ENCODE data around the gene ARHGAP31.
A peak's percentile ranks its signal among the peaks of the same experiment; 100 is the strongest.

Gene ARHGAP31

DNA sequence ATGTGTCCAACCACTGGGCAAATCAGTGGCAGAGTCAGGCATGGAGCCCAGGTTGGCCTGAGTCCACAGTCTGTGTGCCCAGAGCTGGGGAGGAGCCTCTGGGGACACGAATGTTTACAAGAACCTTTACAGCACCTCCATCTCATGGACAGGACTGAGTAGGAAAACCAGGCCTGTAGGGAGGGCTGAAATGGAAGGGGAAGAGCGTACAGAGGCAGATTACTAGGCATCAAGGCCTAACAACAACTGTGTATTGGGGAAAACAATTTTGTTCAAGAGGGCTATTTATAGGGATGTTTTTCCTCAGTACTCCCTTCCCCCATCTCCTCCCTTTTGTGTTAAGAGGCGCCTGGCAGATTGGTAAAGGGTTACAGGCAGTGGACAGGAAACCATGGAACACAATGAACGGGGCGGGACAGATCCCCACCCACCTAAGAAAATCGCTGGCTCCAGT lies 15.1 kb upstream of the ARHGAP31 start:
- Histone ChIP-seq H3K27ac (ENCODE audit: low read depth, low read length) (no peak overlapping the region), H3K36me3 (ENCODE audit: insufficient read depth, low read length) (no peaks in the 10 kb centered on the region), H3K9me3 (ENCODE audit: insufficient read depth, low read depth, low read length) (peaks cover 15% of the 10 kb centered on the region; the same call in 1 of the 2 replicates), H3K9ac (ENCODE audit: low read depth, low read length) (no peak overlapping the region), H3K4me1 (ENCODE audit: insufficient read depth, low read length) (peaks cover 8% of the 10 kb centered on the region; the same call in 1 of the 2 replicates), H3K4me3 (ENCODE audit: low read length) (no peak overlapping the region), H3K27me3 (ENCODE audit: insufficient read depth, low read length) (no peaks in the 10 kb centered on the region)
- 54% methylated on average over 5 of the region's 6 CpGs for WGBS

DNA sequence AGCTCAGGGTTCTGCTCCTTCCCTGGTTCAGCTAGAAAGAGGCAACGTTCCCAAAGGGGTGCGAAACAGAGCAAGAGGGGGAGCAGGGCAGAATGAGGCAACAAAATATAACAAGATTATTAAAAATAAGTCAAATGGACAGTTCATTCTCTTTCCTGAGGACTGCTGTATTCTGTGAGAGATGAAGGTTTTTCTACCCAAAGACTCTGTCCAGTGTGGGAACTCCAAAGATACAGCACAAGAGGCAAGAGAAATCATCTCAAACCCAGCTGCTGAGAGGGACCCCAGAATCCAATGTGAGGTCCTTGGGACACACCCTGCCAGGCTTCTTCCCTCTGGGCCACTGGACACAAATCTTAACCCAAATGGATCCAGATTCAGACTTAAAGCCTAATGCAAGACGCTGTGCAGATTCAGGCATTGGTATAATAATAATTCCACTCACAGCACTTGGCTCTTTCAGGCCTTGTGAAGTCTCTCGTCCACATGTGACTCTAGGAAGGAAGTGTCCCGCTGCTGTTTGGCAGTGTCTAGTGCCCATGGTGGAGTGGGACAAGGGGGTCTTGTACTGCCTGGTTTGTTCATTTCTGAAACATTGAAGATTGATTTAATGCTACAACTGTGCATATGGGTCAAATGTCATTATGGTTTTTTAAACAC lies 14.5 kb upstream of the ARHGAP31 start:
- H3K36me3 ChIP-seq (ENCODE audit: insufficient read depth, low read length): no peaks in the 10 kb centered on the region
- no peaks in the 10 kb centered on the region for H3K27me3 ChIP-seq (ENCODE audit: insufficient read depth, low read length)
- no peak overlapping the region for H3K4me3 ChIP-seq (ENCODE audit: low read length)
- no peak overlapping the region for H3K27ac ChIP-seq (ENCODE audit: low read depth, low read length)
- H3K9me3 ChIP-seq (ENCODE audit: insufficient read depth, low read depth, low read length): peaks cover 15% of the 10 kb centered on the region; the same call in 1 of the 2 replicates
- H3K4me1 ChIP-seq (ENCODE audit: insufficient read depth, low read length): peaks cover 8% of the 10 kb centered on the region; the same call in 1 of the 2 replicates
- WGBS: 91% methylated on average over 5 of the region's 5 CpGs
- H3K9ac ChIP-seq (ENCODE audit: low read depth, low read length): no peak overlapping the region

DNA sequence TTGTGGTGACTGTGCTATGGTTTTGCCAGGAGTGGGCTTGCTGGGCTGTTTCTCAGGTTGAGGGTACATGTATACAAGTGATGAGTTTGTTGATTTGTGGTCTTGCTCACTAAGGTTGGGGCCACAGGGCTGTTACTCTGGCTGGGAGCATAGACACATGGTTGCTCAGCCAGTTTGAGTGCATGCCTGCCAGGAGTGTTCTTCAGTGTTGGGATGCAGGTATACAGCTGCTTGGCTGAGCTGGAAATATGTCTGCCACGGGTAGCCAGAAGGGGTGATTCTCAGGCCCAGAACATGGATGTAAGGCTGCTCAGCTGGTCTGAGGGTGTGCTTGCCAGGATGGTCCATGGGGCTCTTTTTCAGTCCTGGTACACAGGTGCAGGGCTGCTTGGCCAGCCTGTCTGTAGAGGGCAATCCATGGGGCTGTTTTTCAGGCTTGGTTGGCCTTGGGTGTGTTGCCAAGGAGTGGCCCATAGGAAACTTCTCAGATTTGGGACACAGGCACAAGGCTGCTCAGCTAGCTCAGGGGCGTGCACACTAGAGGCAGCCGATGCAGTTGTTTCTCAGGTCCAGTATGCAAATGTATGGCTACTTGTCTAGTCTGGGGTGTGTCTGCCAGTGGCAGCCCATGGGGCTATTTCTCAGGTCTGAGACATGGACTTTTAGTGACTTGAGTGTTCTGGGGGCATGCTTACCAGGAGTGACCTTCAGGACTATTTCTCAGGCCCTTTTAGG lies 5.3 kb upstream of the ARHGAP31 start:
- Histone ChIP-seq H3K9ac (ENCODE audit: low read depth, low read length) (no peak overlapping the region), H3K4me1 (ENCODE audit: insufficient read depth, low read length) (0 out of 2 replicates have a peak, but pooled peaks cover 7% of the 10 kb centered on the region), H3K36me3 (ENCODE audit: insufficient read depth, low read length) (no peaks in the 10 kb centered on the region), H3K4me3 (ENCODE audit: low read length) (no peak overlapping the region), H3K27ac (ENCODE audit: low read depth, low read length) (no peak overlapping the region), H3K27me3 (ENCODE audit: insufficient read depth, low read length) (peaks cover 18% of the 10 kb centered on the region), H3K9me3 (ENCODE audit: insufficient read depth, low read depth, low read length) (no peaks in the 10 kb centered on the region)
- 97% methylated on average over 3 of the region's 3 CpGs for WGBS

DNA sequence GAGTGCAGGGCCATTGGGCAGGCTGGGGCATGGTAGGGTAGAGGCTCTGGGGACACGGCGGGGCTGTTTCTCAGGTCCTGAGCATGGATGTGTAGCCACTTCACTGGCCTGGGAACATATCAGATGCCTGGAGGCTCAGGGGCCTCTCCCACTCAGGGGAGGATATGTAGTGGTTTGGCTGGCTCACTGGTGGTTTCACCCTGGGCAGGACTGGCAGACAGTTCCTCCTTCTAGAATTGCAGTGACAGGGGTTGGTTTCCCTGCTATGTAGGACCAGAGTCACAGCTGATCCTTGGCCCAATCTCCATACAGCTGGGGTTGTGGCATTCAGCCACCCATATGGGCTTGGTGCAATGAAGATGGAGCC lies 4.8 kb upstream of the ARHGAP31 start:
- 90% methylated on average over 2 of the region's 2 CpGs for WGBS
- Histone ChIP-seq H3K27ac (ENCODE audit: low read depth, low read length) (no peak overlapping the region), H3K9ac (ENCODE audit: low read depth, low read length) (no peak overlapping the region), H3K4me1 (ENCODE audit: insufficient read depth, low read length) (0 out of 2 replicates have a peak, but pooled peaks cover 7% of the 10 kb centered on the region), H3K9me3 (ENCODE audit: insufficient read depth, low read depth, low read length) (no peaks in the 10 kb centered on the region), H3K27me3 (ENCODE audit: insufficient read depth, low read length) (peaks cover 24% of the 10 kb centered on the region), H3K4me3 (ENCODE audit: low read length) (no peak overlapping the region), H3K36me3 (ENCODE audit: insufficient read depth, low read length) (no peaks in the 10 kb centered on the region)

- Histone ChIP-seq H3K9ac (ENCODE audit: low read depth, low read length) (no peak overlapping the region), H3K4me3 (ENCODE audit: low read length) (no peak overlapping the region), H3K27me3 (ENCODE audit: insufficient read depth, low read length) (peaks cover 35% of the 10 kb centered on the region), H3K9me3 (ENCODE audit: insufficient read depth, low read depth, low read length) (no peaks in the 10 kb centered on the region), H3K36me3 (ENCODE audit: insufficient read depth, low read length) (no peaks in the 10 kb centered on the region), H3K27ac (ENCODE audit: low read depth, low read length) (no peak overlapping the region), H3K4me1 (ENCODE audit: insufficient read depth, low read length) (0 out of 2 replicates have a peak, but pooled peaks cover 7% of the 10 kb centered on the region)
Measured at GRCh38 chr3:119290613-119291012, 3.6 kb upstream of the ARHGAP31 start.

- Histone ChIP-seq H3K4me1 (ENCODE audit: insufficient read depth, low read length) (peaks cover 12% of the 10 kb centered on the region), H3K9ac (ENCODE audit: low read depth, low read length) (no peak overlapping the region), H3K4me3 (ENCODE audit: low read length) (no peak overlapping the region), H3K36me3 (ENCODE audit: insufficient read depth, low read length) (no peaks in the 10 kb centered on the region), H3K9me3 (ENCODE audit: insufficient read depth, low read depth, low read length) (no peaks in the 10 kb centered on the region), H3K27ac (ENCODE audit: low read depth, low read length) (no peak overlapping the region), H3K27me3 (ENCODE audit: insufficient read depth, low read length) (peaks cover 41% of the 10 kb centered on the region)
- WGBS: 83% methylated on average over 5 of the region's 7 CpGs
Measured at GRCh38 chr3:119291062-119291700, 3.0 kb upstream of the ARHGAP31 start.

DNA sequence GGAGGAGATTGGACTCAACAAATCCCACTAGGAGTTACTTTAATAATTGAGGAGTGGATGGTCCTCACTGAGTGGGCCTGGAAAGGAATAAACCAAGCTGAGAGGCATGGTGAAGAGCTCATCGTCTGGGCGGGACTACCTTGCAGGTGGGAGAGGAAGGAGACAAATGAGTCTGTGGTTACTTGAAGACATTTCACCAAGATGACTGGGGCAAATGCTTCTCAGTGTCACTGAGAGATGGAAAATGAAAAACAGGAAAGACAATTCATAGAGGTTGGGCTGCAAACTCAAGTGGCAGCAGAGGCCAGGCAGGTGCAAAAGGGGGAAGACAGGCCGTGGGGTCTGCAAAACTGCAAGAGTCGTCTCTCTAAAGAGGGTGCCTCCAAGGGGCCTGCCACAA lies 1.5 kb upstream of the ARHGAP31 start:
- Histone ChIP-seq H3K4me3 (ENCODE audit: low read length) (no peak overlapping the region), H3K4me1 (ENCODE audit: insufficient read depth, low read length) (peaks cover 13% of the 10 kb centered on the region), H3K27me3 (ENCODE audit: insufficient read depth, low read length) (peaks cover 55% of the 10 kb centered on the region), H3K36me3 (ENCODE audit: insufficient read depth, low read length) (no peaks in the 10 kb centered on the region), H3K9ac (ENCODE audit: low read depth, low read length) (no peak overlapping the region), H3K9me3 (ENCODE audit: insufficient read depth, low read depth, low read length) (no peaks in the 10 kb centered on the region), H3K27ac (ENCODE audit: low read depth, low read length) (no peak overlapping the region)
- 85% methylated on average over 4 of the region's 4 CpGs for WGBS

- WGBS: 39% methylated on average over 4 of the region's 4 CpGs
- peaks cover 62% of the 10 kb centered on the region for H3K27me3 ChIP-seq (ENCODE audit: insufficient read depth, low read length)
- H3K4me1 ChIP-seq (ENCODE audit: insufficient read depth, low read length): peaks cover 16% of the 10 kb centered on the region
- H3K9ac ChIP-seq (ENCODE audit: low read depth, low read length): no peak overlapping the region
- no peaks in the 10 kb centered on the region for H3K9me3 ChIP-seq (ENCODE audit: insufficient read depth, low read depth, low read length)
- peak overlapping the region; percentile 71 for H3K4me3 ChIP-seq (ENCODE audit: low read length)
- no peak overlapping the region for H3K27ac ChIP-seq (ENCODE audit: low read depth, low read length)
- no peaks in the 10 kb centered on the region for H3K36me3 ChIP-seq (ENCODE audit: insufficient read depth, low read length)
Measured at GRCh38 chr3:119293105-119293870, 895 bp upstream of the ARHGAP31 start.

GRCh38 chr3:119294696-119295671 lies 801 bp downstream of the ARHGAP31 start:
- under 1% methylated on average over 40 of the region's 43 CpGs for WGBS
- H3K27me3 ChIP-seq (ENCODE audit: insufficient read depth, low read length): peaks cover 62% of the 10 kb centered on the region
- no peak overlapping the region for H3K27ac ChIP-seq (ENCODE audit: low read depth, low read length)

More at GRCh38 chr3:119294696-119295671, 801 bp downstream of the ARHGAP31 start:
- H3K4me3 ChIP-seq (ENCODE audit: low read length): peak overlapping the region; percentile 71
- H3K9ac ChIP-seq (ENCODE audit: low read depth, low read length): peak overlapping the region; percentile 43; the same call in 1 of the 2 replicates
- peaks cover 16% of the 10 kb centered on the region for H3K4me1 ChIP-seq (ENCODE audit: insufficient read depth, low read length)
- no peaks in the 10 kb centered on the region for H3K36me3 ChIP-seq (ENCODE audit: insufficient read depth, low read length)
- H3K9me3 ChIP-seq (ENCODE audit: insufficient read depth, low read depth, low read length): no peaks in the 10 kb centered on the region
